HCT116 (cell line): Measurements from ENCODE around the gene SBNO2. TPM values are rescaled to one million over a fixed set of nuclear protein-coding genes. Genes with fewer than 3 reads are reported as not detected.
A peak's percentile ranks its signal among the peaks of the same experiment; 100 is the strongest.

Source experiments
- ATAC-seq: fragments of 200-7000 bp; cut with Tn5 transposase; 2 replicates; pipeline ENCODE4 v1.9.1; 2020; ENCODE audit warnings: mild to moderate bottlenecking, moderate library complexity
- BruUV-seq: library from RNA; stranded (reverse); fragments of 400-500 nt; replicated peaks from 2 replicates; lab custom pipeline; 2021; lab: Mats Ljungman, UMichigan
- CTCF ChIA-PET: fragments of 300-600 bp; sonication (Branson Sonifier 250); formaldehyde crosslinking; loops from one replicate; lab custom pipeline; 2021; ENCODE audit warnings: antibody characterized with exemption; lab: Charles Lee
- POLR2A ChIA-PET: fragments of 300-600, 350-600 bp; sonication (Branson Sonifier 250); formaldehyde crosslinking; loops from one replicate; lab custom pipeline; 2021; ENCODE audit warnings: antibody characterized with exemption; lab: Charles Lee
- RAD21 ChIA-PET, 2 experiments: fragments of 300-600 bp; sonication (Branson Sonifier 250); formaldehyde crosslinking; loops; one replicate each; lab custom pipeline; 2023; ENCODE audit warnings: low total read pairs in 2 of 2; ENCODE audit not compliant: uncharacterized antibody in 2 of 2, unreplicated experiment in 2 of 2, low non-redundant PET in 1 of 2; lab: Charles Lee
- DNase-seq: peaks from one replicate; pipeline ENCODE4 v3.0.0-alpha.2; 2010; ENCODE audit warnings: low read depth, low spot score
- H2AFZ ChIP-seq: fragments of 200-600 bp; shearing (Covaris generic), sonication (generic); 2 replicates; pipeline ENCODE4 v1.6.1; 2017; ENCODE audit warnings: low read depth, mixed run types, mixed read lengths, antibody characterized with exemption, low read length; ENCODE audit not compliant: poor library complexity, severe bottlenecking
- H3K27ac ChIP-seq: 2 replicates; pipeline ENCODE4 v1.5.1; 2012; ENCODE audit warnings: low read depth, low read length
- H3K27me3 ChIP-seq: fragments of 200-600 bp; sonication (generic); 2 replicates; pipeline ENCODE4 v1.6.1; 2016; ENCODE audit warnings: mixed run types, low read length, mixed read lengths; ENCODE audit not compliant: insufficient read depth
- H3K36me3 ChIP-seq, 2 experiments: fragments of 200-500 bp in 1 of 2; fragments of 200-600 bp in 1 of 2; sonication (Bioruptor generic) in 1 of 2; sonication (generic) in 1 of 2; 2 replicates each; pipeline versions ENCODE4 v1.5.1 to v1.6.1; 2014 to 2016; ENCODE audit warnings: low read length in 2 of 2, inconsistent platforms in 1 of 2, mixed read lengths in 1 of 2, mixed run types in 1 of 2; ENCODE audit not compliant: insufficient read depth in 2 of 2, control insufficient read depth in 1 of 2
- H3K4me1 ChIP-seq, 2 experiments: fragments of 200-600 bp in 1 of 2; sonication (generic) in 1 of 2; 2 replicates each; pipeline versions ENCODE4 v1.5.1 to v1.6.1; 2012 to 2017; ENCODE audit warnings: low read length in 2 of 2, inconsistent platforms in 1 of 2, mild to moderate bottlenecking in 1 of 2, mixed read lengths in 1 of 2, mixed run types in 1 of 2, moderate library complexity in 1 of 2; ENCODE audit not compliant: insufficient read depth in 2 of 2, control insufficient read depth in 1 of 2
- H3K4me2 ChIP-seq: fragments of 200-600 bp; sonication (generic); 2 replicates; pipeline ENCODE4 v1.6.1; 2017; ENCODE audit warnings: mixed run types, low read length, mixed read lengths
- H3K4me3 ChIP-seq, 2 experiments: fragments of 200-600 bp in 1 of 2; sonication (generic) in 1 of 2; replicated peaks in 1 of 2; 2 replicates each; pipeline ENCODE4 v1.5.1; 2011 to 2016; ENCODE audit warnings: low read length in 2 of 2, control low read depth in 1 of 2, low read depth in 1 of 2, mild to moderate bottlenecking in 1 of 2, mixed read lengths in 1 of 2, mixed run types in 1 of 2
- H3K79me2 ChIP-seq: fragments of 200-600 bp; sonication (generic); 2 replicates; pipeline ENCODE4 v1.6.1; 2017; ENCODE audit warnings: mild to moderate bottlenecking, mixed run types, low read length, moderate library complexity, mixed read lengths; ENCODE audit not compliant: insufficient read depth
- H3K9ac ChIP-seq: fragments of 200-600 bp; sonication (generic); 2 replicates; pipeline ENCODE4 v1.6.1; 2016; ENCODE audit warnings: low read length, mixed read lengths
- H3K9me2 ChIP-seq: fragments of 200-600 bp; sonication (generic), shearing (Covaris generic); 2 replicates; pipeline ENCODE4 v1.6.1; 2017; ENCODE audit warnings: mixed run types, mild to moderate bottlenecking, moderate library complexity; ENCODE audit not compliant: insufficient read depth
- H3K9me3 ChIP-seq, 2 experiments: fragments of 200-500 bp in 1 of 2; fragments of 200-600 bp in 1 of 2; sonication (Bioruptor generic) in 1 of 2; sonication (generic) in 1 of 2; 2 replicates each; pipeline ENCODE4 v1.6.1; 2014 to 2017; ENCODE audit warnings: low read length in 2 of 2, mixed read lengths in 2 of 2, inconsistent platforms in 1 of 2, low read depth in 1 of 2, mild to moderate bottlenecking in 1 of 2, mixed run types in 1 of 2, moderate library complexity in 1 of 2; ENCODE audit not compliant: control insufficient read depth in 1 of 2, insufficient read depth in 1 of 2
- H4K20me1 ChIP-seq: fragments of 200-600 bp; sonication (generic), shearing (Covaris generic); 2 replicates; pipeline ENCODE4 v1.6.1; 2017; ENCODE audit warnings: mixed run types, mild to moderate bottlenecking, moderate library complexity; ENCODE audit not compliant: insufficient read depth
- CBX3 ChIP-seq: IDR thresholded peaks from 2 replicates; pipeline ENCODE4 v1.6.1; 2012; ENCODE audit warnings: low read depth
- CEBPB ChIP-seq: IDR thresholded peaks from 2 replicates; pipeline ENCODE4 v1.6.1; 2012; ENCODE audit warnings: low read depth
- EGR1 ChIP-seq: IDR thresholded peaks from 2 replicates; pipeline ENCODE4 v1.6.1; 2012; ENCODE audit warnings: low read depth
- EZH2 ChIP-seq: fragments of 200-600 bp; sonication (generic); IDR thresholded peaks from 2 replicates; pipeline ENCODE4 v1.6.1; 2017; ENCODE audit warnings: antibody characterized with exemption, mixed run types
- EZH2phosphoT487 ChIP-seq: fragments of 200-600 bp; IDR thresholded peaks from 2 replicates; pipeline ENCODE4 v1.6.1; 2018; ENCODE audit warnings: antibody characterized with exemption, borderline replicate concordance
- FOSL1 ChIP-seq: IDR thresholded peaks from 2 replicates; pipeline ENCODE4 v1.6.1; 2012; ENCODE audit warnings: low read depth
- JUND ChIP-seq: IDR thresholded peaks from 2 replicates; pipeline ENCODE4 v1.6.1; 2012
- POLR2A ChIP-seq: IDR thresholded peaks from 2 replicates; pipeline ENCODE4 v1.7.0; 2011; ENCODE audit warnings: borderline replicate concordance; ENCODE audit not compliant: insufficient read depth, insufficient read length; ENCODE audit errors: extremely low read depth
- POLR2AphosphoS5 ChIP-seq: IDR thresholded peaks from 2 replicates; pipeline ENCODE4 v1.6.1; 2011; ENCODE audit warnings: mild to moderate bottlenecking, low read depth, low read length, moderate library complexity
- RAD21 ChIP-seq: IDR thresholded peaks from 2 replicates; pipeline ENCODE4 v1.6.1; 2012; ENCODE audit warnings: low read depth, mild to moderate bottlenecking
- SIN3A ChIP-seq: IDR thresholded peaks from 2 replicates; pipeline ENCODE4 v1.6.1; 2012; ENCODE audit warnings: low read depth
- ZFX ChIP-seq: fragments of 450-650 bp; IDR thresholded peaks from 2 replicates; pipeline ENCODE4 v1.6.1; 2017
- ZNF274 ChIP-seq: fragments of 200-500 bp; sonication (Bioruptor generic); IDR thresholded peaks from 2 replicates; pipeline ENCODE4 v1.6.1; 2014; ENCODE audit warnings: mild to moderate bottlenecking, low read depth, low read length, inconsistent platforms
- intact Hi-C: fragments of 100-400 bp; cut with micrococcal nuclease; formaldehyde crosslinking; loops from 2 replicates; pipeline ENCODE4 v1.10.0; 2022
- total RNA-seq: library from RNA; stranded (reverse); gene quantifications from one replicate; pipeline ENCODE4 v1.2.1, GENCODE V29; 2021; ENCODE audit not compliant: unreplicated experiment
- TF ChIP-seq, protein P1 (sequence below): IDR thresholded peaks from 2 replicates; pipeline ENCODE4 v1.6.1; 2012
- TF ChIP-seq, protein P2 (sequence below): IDR thresholded peaks from 2 replicates; pipeline ENCODE4 v1.6.1; 2011; ENCODE audit warnings: mild to moderate bottlenecking, low read length, moderate library complexity; ENCODE audit not compliant: insufficient replicate concordance; ENCODE audit errors: extremely low read depth
- TF ChIP-seq, protein P3 (sequence below): IDR thresholded peaks from 2 replicates; pipeline ENCODE4 v1.6.1; 2012
- TF ChIP-seq, protein P4 (sequence below), 3 experiments: fragments of 200-600 bp in 1 of 3; sonication (generic) in 1 of 3; IDR thresholded peaks in 2 of 3; conservative IDR thresholded peaks in 1 of 3; 2 replicates each; pipeline ENCODE4 v1.5.1; 2012 to 2017; ENCODE audit warnings: low read depth in 2 of 3, low read length in 2 of 3, antibody characterized with exemption in 1 of 3, borderline replicate concordance in 1 of 3, control low read depth in 1 of 3, mild to moderate bottlenecking in 1 of 3, mixed read lengths in 1 of 3, mixed run types in 1 of 3, moderate library complexity in 1 of 3; ENCODE audit not compliant: insufficient read depth in 1 of 3

Gene SBNO2
- total RNA-seq, 1 experiment from 2014 or later = 66.4 TPM

DNA sequence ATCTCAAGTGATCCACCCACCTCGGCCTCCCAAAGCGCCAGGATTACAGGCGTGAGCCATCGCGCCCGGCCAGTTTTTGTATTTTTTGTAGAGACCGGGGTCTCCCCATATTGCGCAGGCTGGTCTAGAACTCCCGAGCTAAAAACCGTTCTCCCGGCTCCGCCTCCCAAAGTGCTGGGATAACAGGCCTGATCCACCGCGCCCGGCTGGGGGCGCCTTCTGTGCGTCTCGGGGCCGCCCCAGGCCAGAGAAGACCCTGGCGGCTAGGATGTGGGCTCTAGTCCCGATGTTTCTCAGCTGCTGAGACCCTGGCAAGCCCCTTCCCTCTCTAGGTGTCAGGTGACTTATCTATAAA is 103.5 kb downstream of the SBNO2 start:
- no peak for DNase-seq
- H3K27ac ChIP-seq = no peak overlapping the region
- H3K9me2 ChIP-seq = no peaks in the 10 kb centered on the region
- H3K4me2 ChIP-seq = no peak overlapping the region
- RAD21 ChIA-PET = no interaction called here
- H4K20me1 ChIP-seq = no peaks in the 10 kb centered on the region
- no peak overlapping the region for H2AFZ ChIP-seq
- H3K27me3 ChIP-seq = no peaks in the 10 kb centered on the region
- H3K36me3 ChIP-seq = peaks cover 0 to 4% of the 10 kb centered on the region in 2 experiments; a peak in 1 of 4 replicates
- H3K79me2 ChIP-seq = peaks cover 26% of the 10 kb centered on the region; the same call in 1 of the 2 replicates
- POLR2A ChIA-PET = no interaction called here
- ATAC-seq = no peak
- H3K9me3 ChIP-seq = no peaks in the 10 kb centered on the region
- intact Hi-C loops = no loop called here
- no peak overlapping the region for H3K4me3 ChIP-seq
- peaks cover 15 to 52% of the 10 kb centered on the region in 2 experiments for H3K4me1 ChIP-seq
- TF ChIP-seq, protein P1, sequence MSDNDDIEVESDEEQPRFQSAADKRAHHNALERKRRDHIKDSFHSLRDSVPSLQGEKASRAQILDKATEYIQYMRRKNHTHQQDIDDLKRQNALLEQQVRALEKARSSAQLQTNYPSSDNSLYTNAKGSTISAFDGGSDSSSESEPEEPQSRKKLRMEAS = no peak
- TF ChIP-seq SIN3A (no peak), EZH2 (no peak)
- CTCF ChIA-PET = no interaction called here
- no peak overlapping the region for H3K9ac ChIP-seq
- BruUV-seq = no TSS peak

DNA sequence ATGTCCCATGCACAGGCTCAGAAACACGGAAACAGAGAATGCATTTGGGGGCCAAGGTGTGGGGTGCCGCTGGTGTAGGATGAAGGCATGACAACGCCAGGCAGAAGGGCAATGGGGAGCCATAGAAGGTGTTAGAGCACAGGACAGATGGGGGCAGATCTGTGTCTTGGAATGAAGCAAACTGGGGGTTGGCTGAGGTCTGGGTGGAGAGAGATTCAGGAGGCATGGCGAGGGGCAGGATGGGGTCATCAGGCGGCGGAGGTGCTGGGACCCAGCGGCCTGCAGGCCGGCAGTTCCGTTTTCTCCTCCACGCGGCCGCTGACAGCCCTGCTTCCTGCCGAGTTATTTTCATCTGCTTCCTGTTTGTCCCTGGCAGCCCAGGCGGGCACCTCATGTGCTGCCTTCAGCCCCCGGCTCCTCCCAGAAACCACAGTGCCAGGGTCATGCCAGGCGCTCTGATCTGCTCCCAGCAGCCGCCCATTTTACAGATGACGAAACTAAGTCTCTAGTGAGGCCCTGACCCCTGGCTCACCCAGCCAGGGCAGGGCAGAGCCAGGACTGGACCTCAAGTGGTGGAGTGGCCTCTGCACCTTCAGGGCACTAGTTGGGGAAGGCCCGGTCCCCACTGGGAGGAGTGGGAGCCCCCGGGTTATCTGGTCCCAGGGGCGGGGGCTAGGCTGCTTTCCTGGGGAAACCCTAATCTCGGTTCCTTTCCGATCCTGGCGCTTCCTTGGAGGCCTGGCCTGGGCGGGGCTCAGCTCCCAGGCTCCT is 104.9 kb downstream of the SBNO2 start:
- no peaks in the 10 kb centered on the region for H3K9me3 ChIP-seq
- H3K9me2 ChIP-seq = no peaks in the 10 kb centered on the region
- peaks cover 23 to 56% of the 10 kb centered on the region in 2 experiments for H3K4me1 ChIP-seq
- H3K4me2 ChIP-seq = no peak overlapping the region
- H3K4me3 ChIP-seq = no peak overlapping the region
- intact Hi-C loops = no loop called here
- no peaks in the 10 kb centered on the region for H3K27me3 ChIP-seq
- no peak for ATAC-seq
- POLR2A ChIA-PET = interaction anchor here (0.6 kb wide), 1 partner anchor 35 kb away, joined by 3 read pairs; the partner anchor contains the start of gene GPX4
- RAD21 ChIA-PET = no interaction called here
- no peak overlapping the region for H3K9ac ChIP-seq
- H3K27ac ChIP-seq = peak overlapping the region; percentile 58; the same call in 1 of the 2 replicates
- H4K20me1 ChIP-seq = no peaks in the 10 kb centered on the region
- H3K79me2 ChIP-seq = peaks cover 26% of the 10 kb centered on the region; the same call in 1 of the 2 replicates
- peaks cover 0 to 3% of the 10 kb centered on the region in 2 experiments; a peak in 1 of 4 replicates for H3K36me3 ChIP-seq
- H2AFZ ChIP-seq = no peak overlapping the region
- no peak for DNase-seq
- CTCF ChIA-PET = no interaction called here
- no TSS peak for BruUV-seq
- TF ChIP-seq CBX3 (no peak), ZNF274 (no peak), CEBPB (no peak), FOSL1 (no peak), ZFX (no peak), POLR2AphosphoS5 (no peak), JUND (no peak), EGR1 (no peak), EZH2phosphoT487 (no peak), POLR2A (no peak), SIN3A (no peak), RAD21 (no peak)
- TF ChIP-seq, protein P2, sequence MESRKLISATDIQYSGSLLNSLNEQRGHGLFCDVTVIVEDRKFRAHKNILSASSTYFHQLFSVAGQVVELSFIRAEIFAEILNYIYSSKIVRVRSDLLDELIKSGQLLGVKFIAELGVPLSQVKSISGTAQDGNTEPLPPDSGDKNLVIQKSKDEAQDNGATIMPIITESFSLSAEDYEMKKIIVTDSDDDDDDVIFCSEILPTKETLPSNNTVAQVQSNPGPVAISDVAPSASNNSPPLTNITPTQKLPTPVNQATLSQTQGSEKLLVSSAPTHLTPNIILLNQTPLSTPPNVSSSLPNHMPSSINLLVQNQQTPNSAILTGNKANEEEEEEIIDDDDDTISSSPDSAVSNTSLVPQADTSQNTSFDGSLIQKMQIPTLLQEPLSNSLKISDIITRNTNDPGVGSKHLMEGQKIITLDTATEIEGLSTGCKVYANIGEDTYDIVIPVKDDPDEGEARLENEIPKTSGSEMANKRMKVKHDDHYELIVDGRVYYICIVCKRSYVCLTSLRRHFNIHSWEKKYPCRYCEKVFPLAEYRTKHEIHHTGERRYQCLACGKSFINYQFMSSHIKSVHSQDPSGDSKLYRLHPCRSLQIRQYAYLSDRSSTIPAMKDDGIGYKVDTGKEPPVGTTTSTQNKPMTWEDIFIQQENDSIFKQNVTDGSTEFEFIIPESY = no peak
- TF ChIP-seq, protein P3, sequence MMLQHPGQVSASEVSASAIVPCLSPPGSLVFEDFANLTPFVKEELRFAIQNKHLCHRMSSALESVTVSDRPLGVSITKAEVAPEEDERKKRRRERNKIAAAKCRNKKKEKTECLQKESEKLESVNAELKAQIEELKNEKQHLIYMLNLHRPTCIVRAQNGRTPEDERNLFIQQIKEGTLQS = no peak
- TF ChIP-seq, protein P4, sequence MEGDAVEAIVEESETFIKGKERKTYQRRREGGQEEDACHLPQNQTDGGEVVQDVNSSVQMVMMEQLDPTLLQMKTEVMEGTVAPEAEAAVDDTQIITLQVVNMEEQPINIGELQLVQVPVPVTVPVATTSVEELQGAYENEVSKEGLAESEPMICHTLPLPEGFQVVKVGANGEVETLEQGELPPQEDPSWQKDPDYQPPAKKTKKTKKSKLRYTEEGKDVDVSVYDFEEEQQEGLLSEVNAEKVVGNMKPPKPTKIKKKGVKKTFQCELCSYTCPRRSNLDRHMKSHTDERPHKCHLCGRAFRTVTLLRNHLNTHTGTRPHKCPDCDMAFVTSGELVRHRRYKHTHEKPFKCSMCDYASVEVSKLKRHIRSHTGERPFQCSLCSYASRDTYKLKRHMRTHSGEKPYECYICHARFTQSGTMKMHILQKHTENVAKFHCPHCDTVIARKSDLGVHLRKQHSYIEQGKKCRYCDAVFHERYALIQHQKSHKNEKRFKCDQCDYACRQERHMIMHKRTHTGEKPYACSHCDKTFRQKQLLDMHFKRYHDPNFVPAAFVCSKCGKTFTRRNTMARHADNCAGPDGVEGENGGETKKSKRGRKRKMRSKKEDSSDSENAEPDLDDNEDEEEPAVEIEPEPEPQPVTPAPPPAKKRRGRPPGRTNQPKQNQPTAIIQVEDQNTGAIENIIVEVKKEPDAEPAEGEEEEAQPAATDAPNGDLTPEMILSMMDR (IDR thresholded peaks at IDR 0.05 in 2 of 3, conservative IDR thresholded peaks at IDR 0.05 in 1 of 3; ENCODE audit: borderline replicate concordance in 1 of 3, insufficient read depth in 1 of 3, low read depth in 2 of 3, low read length in 2 of 3) = no peak
